GM23248 (cell line): ENCODE data around the gene L3MBTL1. TPM values are rescaled to one million over a fixed set of nuclear protein-coding genes. Genes with fewer than 3 reads are reported as not detected.

Experiments used
- DNase-seq: peaks from one replicate; pipeline ENCODE4 v3.0.0-alpha.2; 2015
- H2AFZ ChIP-seq: fragments of 200-600 bp; sonication (generic); 2 replicates; pipeline ENCODE4 v1.6.1; 2016; ENCODE audit warnings: antibody characterized with exemption
- H3F3A ChIP-seq: fragments of 200-600 bp; sonication (generic); 2 replicates; pipeline ENCODE4 v1.6.1; 2016; ENCODE audit warnings: mild to moderate bottlenecking, antibody characterized with exemption, mixed run types; ENCODE audit not compliant: insufficient read depth
- H3K27ac ChIP-seq: fragments of 200-600 bp; sonication (generic); 2 replicates; pipeline ENCODE4 v1.5.1; 2016; ENCODE audit warnings: mild to moderate bottlenecking
- H3K27me3 ChIP-seq: fragments of 200-600 bp; sonication (generic); replicated peaks from 2 replicates; pipeline ENCODE4 v1.6.1; 2016; ENCODE audit warnings: mild to moderate bottlenecking; ENCODE audit not compliant: insufficient read depth
- H3K36me3 ChIP-seq: fragments of 200-600 bp; sonication (generic); 2 replicates; pipeline ENCODE4 v1.6.1; 2016; ENCODE audit warnings: low read depth, mild to moderate bottlenecking
- H3K4me1 ChIP-seq: fragments of 200-600 bp; sonication (generic); 2 replicates; pipeline ENCODE4 v1.6.1; 2016; ENCODE audit warnings: mild to moderate bottlenecking; ENCODE audit not compliant: insufficient read depth
- H3K4me2 ChIP-seq: fragments of 200-600 bp; sonication (generic); one replicate; pipeline ENCODE4 v1.6.1; 2016; ENCODE audit warnings: mild to moderate bottlenecking; ENCODE audit not compliant: unreplicated experiment
- H3K4me3 ChIP-seq: fragments of 200-600 bp; sonication (generic); 2 replicates; pipeline ENCODE4 v1.5.1; 2016; ENCODE audit warnings: mild to moderate bottlenecking
- H3K79me2 ChIP-seq: fragments of 200-600 bp; sonication (generic); 2 replicates; pipeline ENCODE4 v1.6.1; 2016; ENCODE audit warnings: mild to moderate bottlenecking; ENCODE audit not compliant: insufficient read depth
- H3K9ac ChIP-seq: fragments of 200-600 bp; sonication (generic); 2 replicates; pipeline ENCODE4 v1.6.1; 2016; ENCODE audit warnings: mild to moderate bottlenecking
- H3K9me2 ChIP-seq: fragments of 200-600 bp; sonication (generic); 2 replicates; pipeline ENCODE4 v1.6.1; 2016; ENCODE audit warnings: mixed run types, mild to moderate bottlenecking, moderate library complexity; ENCODE audit not compliant: insufficient read depth
- H3K9me3 ChIP-seq: fragments of 200-600 bp; sonication (generic); one replicate; pipeline ENCODE4 v1.6.1; 2017; ENCODE audit warnings: low read depth
- H4K20me1 ChIP-seq: fragments of 200-600 bp; sonication (generic); 2 replicates; pipeline ENCODE4 v1.6.0; 2016; ENCODE audit not compliant: insufficient read depth
- EZH2 ChIP-seq: fragments of 200-600 bp; sonication (generic); IDR thresholded peaks from 2 replicates; pipeline ENCODE4 v1.6.1; 2018; ENCODE audit warnings: antibody characterized with exemption, mild to moderate bottlenecking; ENCODE audit not compliant: insufficient read depth, poor library complexity, severe bottlenecking
- EZH2phosphoT487 ChIP-seq: fragments of 200-600 bp; sonication (generic); IDR thresholded peaks from 2 replicates; pipeline ENCODE4 v1.6.1; 2018; ENCODE audit warnings: antibody characterized with exemption, moderate library complexity, mild to moderate bottlenecking, low read depth; ENCODE audit not compliant: insufficient read depth
- WGBS, 2 experiments: methylation state at CpG; one replicate each; pipeline ENCODE4 v1.1.6; 2015 to 2017; ENCODE audit warnings: low lambda C conversion rate in 2 of 2, low coverage in 1 of 2; ENCODE audit errors: missing lambda C conversion rate in 2 of 2; 5-methylcytosine and 5-hydroxymethylcytosine counted together
- in situ Hi-C: fragments of 300-500 bp; cut with MboI; formaldehyde crosslinking; loops from 2 replicates; pipeline ENCODE4 v1.15.0; 2020
- polyA plus RNA-seq: library from polyadenylated mRNA; unstranded; fragments of >200 nt; fragmentation: Nextera tagmentation; extraction: Ambion mirVana; gene quantifications from 2 replicates; pipeline ENCODE4 v1.2.1, GENCODE V29; 2016
- total RNA-seq: library from RNA; depleted of rRNA; stranded (reverse); fragments of >200 nt; shearing (Covaris generic); gene quantifications from 2 replicates; pipeline ENCODE4 v1.2.3, GENCODE V29; 2014

The L3MBTL1 gene
- total and polyA plus RNA-seq, 2 experiments from 2014 or later: 0.22 to 0.35 TPM

- Histone ChIP-seq H2AFZ (peak overlapping the region; percentile 78), H3K4me2 (no peak overlapping the region), H3K36me3 (no peaks in the 10 kb centered on the region), H3K4me3 (peak overlapping the region; percentile 60), H4K20me1 (no peaks in the 10 kb centered on the region), H3K79me2 (no peaks in the 10 kb centered on the region), H3K9ac (peak overlapping the region; percentile 40; the same call in 1 of the 2 replicates), H3K27me3 (no peaks in the 10 kb centered on the region), H3K9me3 (no peaks in the 10 kb centered on the region), H3K27ac (no peak overlapping the region), H3K4me1 (no peaks in the 10 kb centered on the region), H3F3A (no peaks in the 10 kb centered on the region), H3K9me2 (no peaks in the 10 kb centered on the region)
- TF ChIP-seq EZH2phosphoT487 (no peak), EZH2 (no peak)
- in situ Hi-C loops: no loop called here
- 43 to 54% methylated on average over 35 to 39 of the region's 39 CpGs for WGBS, 2 experiments
- peak; percentile 80 for DNase-seq
Observed at GRCh38 chr20:43513931-43514647, 6.6 kb downstream of the L3MBTL1 start.

DNA sequence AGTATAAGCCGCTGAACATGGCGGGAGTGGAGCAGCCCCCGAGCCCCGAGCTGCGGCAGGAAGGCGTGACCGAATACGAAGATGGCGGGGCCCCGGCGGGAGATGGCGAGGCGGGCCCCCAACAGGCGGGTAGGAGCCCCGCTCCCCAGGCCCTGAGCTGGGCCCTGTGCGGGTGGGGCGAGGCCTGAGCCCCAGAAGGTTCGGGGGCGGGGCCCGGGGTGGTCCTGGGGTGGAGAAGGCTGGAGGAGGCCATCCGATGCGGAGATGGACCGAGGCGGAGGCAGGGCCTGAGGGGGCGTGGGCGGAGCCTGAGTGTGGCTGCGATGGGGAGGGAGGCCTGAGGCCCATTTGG, 7.1 kb downstream of the L3MBTL1 start:
- no peak for TF ChIP-seq EZH2
- TF ChIP-seq EZH2phosphoT487: no peak

DNA sequence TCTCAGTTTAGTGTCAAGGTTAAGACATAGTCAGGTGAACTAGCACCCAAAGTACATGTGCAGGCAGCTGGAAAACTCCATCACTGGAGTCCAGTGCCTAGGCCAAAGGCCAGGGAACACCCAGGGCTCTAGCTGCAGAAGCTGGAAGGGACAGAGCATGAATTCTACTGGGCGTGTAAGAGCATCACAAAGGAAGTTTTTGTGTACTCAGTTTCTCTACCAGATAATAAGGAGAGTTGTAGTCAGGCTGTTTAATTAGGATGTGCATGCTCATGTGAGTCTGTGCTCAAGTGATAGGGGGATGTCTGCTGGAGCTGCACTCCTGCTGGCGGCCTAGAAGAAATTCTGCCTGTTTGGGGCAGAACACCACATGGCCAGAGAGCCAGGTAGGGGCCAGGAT, 8.1 kb downstream of the L3MBTL1 start:
- Histone ChIP-seq H3K4me2 (no peak overlapping the region), H3K27ac (no peak overlapping the region), H3K9me3 (no peaks in the 10 kb centered on the region), H3K27me3 (no peaks in the 10 kb centered on the region), H4K20me1 (no peaks in the 10 kb centered on the region), H3F3A (no peaks in the 10 kb centered on the region), H3K9ac (no peak overlapping the region), H3K79me2 (no peaks in the 10 kb centered on the region), H3K36me3 (no peaks in the 10 kb centered on the region), H3K4me1 (no peaks in the 10 kb centered on the region), H3K9me2 (no peaks in the 10 kb centered on the region), H3K4me3 (no peak overlapping the region), H2AFZ (no peak overlapping the region)
- DNase-seq: no peak
- no peak for TF ChIP-seq EZH2phosphoT487
- no peak for TF ChIP-seq EZH2
- WGBS, 2 experiments: 60 to 69% methylated on average over 2 of the region's 2 CpGs
- in situ Hi-C loops: no loop called here

More for the DNA sequence above, 7.1 kb downstream of the L3MBTL1 start:
- peak overlapping the region; percentile 78 for H2AFZ ChIP-seq
- H3K79me2 ChIP-seq: no peaks in the 10 kb centered on the region
- H4K20me1 ChIP-seq: no peaks in the 10 kb centered on the region
- WGBS, 2 experiments: 36 to 60% methylated on average over 9 to 27 of the region's 27 CpGs
- no peak overlapping the region for H3K27ac ChIP-seq
- H3F3A ChIP-seq: no peaks in the 10 kb centered on the region
- no peak overlapping the region for H3K4me2 ChIP-seq
- peak overlapping the region; percentile 60 for H3K4me3 ChIP-seq
- in situ Hi-C loops: no loop called here
- DNase-seq: no peak
- no peaks in the 10 kb centered on the region for H3K9me3 ChIP-seq
- no peaks in the 10 kb centered on the region for H3K27me3 ChIP-seq
- no peak overlapping the region for H3K9ac ChIP-seq
- H3K36me3 ChIP-seq: no peaks in the 10 kb centered on the region
- no peaks in the 10 kb centered on the region for H3K9me2 ChIP-seq
- no peaks in the 10 kb centered on the region for H3K4me1 ChIP-seq

DNA sequence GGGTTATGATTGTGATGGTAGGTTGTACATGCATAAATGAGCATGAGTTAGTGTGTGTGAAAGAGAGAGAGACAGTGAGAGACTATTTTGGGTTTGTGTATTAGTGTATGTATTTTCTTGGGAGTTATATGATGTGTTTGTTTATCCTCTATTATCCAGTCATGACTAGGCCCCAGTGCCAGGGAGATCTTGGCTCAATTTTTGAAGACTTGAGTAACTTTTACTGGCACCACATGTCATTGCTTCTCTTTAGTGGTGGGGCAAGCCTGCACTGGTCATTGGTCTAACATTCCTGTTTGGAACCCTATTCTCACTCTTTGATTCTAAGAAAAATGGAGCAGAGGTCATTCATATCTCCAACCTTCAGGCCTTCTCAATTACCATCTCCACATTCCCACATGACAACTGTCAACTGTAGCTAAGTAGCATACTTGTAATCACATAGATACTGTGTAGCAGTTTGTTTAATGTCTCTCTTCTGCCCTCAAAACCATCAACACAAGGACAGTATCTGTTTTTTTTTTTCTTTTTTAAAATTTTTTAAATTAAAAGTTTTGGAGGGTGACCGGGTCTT, 8.8 kb downstream of the L3MBTL1 start:
- 77 to 83% methylated on average over 1 of the region's 1 CpG for WGBS, 2 experiments
- H3K27ac ChIP-seq: no peak overlapping the region
- H3K79me2 ChIP-seq: no peaks in the 10 kb centered on the region
- no peaks in the 10 kb centered on the region for H3K9me3 ChIP-seq
- TF ChIP-seq EZH2: no peak
- no peak for TF ChIP-seq EZH2phosphoT487
- in situ Hi-C loops: no loop called here
- H4K20me1 ChIP-seq: no peaks in the 10 kb centered on the region
- no peaks in the 10 kb centered on the region for H3K9me2 ChIP-seq
- H3K27me3 ChIP-seq: no peaks in the 10 kb centered on the region
- no peaks in the 10 kb centered on the region for H3F3A ChIP-seq
- H3K9ac ChIP-seq: no peak overlapping the region
- DNase-seq: peak; percentile 21
- no peak overlapping the region for H3K4me2 ChIP-seq
- no peaks in the 10 kb centered on the region for H3K4me1 ChIP-seq
- no peak overlapping the region for H2AFZ ChIP-seq
- H3K36me3 ChIP-seq: no peaks in the 10 kb centered on the region
- H3K4me3 ChIP-seq: no peak overlapping the region
